ENCODE measurements around the gene GGT5. TPM values are rescaled to one million over a fixed set of nuclear protein-coding genes. Genes with fewer than 3 reads are reported as not detected.
A peak's percentile ranks its signal among the peaks of the same experiment; 100 is the strongest.
"Not testable (repeated sequence)": the region's sequence is repeated elsewhere in the genome, so short reads cannot be mapped to it uniquely, and the experiment has no call there.

GGT5 gene
- total RNA-seq, 2 donors from 2014 or later: 0.33 to 0.42 TPM

DNA sequence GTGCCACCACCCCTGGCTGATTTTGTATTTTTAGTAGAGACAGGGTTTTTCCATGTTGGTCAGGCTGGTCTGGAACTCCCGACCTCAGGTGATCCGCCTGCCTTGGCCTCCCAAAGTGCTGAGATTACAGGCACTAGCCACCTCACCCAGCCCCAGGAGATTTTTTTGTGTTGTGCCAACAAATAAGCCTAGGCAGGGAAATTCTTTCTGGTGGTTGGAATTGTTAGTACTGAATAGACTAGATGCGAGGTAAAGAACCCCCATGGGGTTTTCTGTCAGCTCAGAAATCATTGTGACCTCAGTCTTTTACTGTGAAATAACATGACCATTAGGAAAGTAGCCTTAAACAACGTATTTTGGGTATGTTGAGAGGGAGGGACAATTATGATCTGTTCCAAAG is 29.0 kb upstream of the GGT5 start:
- peaks cover 33 to 40% of the 10 kb centered on the region in 2 donors for H3K4me1 Mint-ChIP-seq (ENCODE audit: low read depth in 2 of 2)
- peaks cover 11% of the 10 kb centered on the region for H3K36me3 Mint-ChIP-seq
- H3K27ac Mint-ChIP-seq: peak overlapping the region; percentile 85 to 97
- not testable (repeated sequence) for ATAC-seq; H3K9me3 Mint-ChIP-seq; H3K27me3 Mint-ChIP-seq; DNase-seq (ENCODE audit: low spot score)
- peak overlapping the region; percentile 25 for H3K4me3 Mint-ChIP-seq

DNA sequence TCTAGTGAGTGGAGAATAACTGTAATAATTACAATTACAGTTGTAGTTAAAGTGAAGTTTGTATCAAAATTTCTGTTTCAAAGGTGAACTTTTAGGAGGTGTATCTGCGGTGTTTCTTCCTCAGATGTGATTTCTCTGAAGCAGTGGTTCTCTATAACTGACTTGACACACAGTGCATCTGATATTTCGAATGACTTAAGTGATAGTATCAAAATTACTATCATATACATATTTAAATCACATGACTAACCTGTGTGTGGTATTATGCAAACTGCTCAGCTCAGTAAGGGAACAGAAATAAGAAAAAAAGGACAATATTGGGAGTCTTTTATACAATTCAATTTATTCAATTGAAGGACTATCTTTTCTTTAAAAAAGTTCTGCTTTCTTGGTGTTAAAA is 28.1 kb upstream of the GGT5 start:
- not testable (repeated sequence) for H3K27me3 Mint-ChIP-seq; DNase-seq (ENCODE audit: low spot score); H3K9me3 Mint-ChIP-seq
- H3K4me3 Mint-ChIP-seq: peak overlapping the region; percentile 91
- peak overlapping the region; percentile 85 to 97 for H3K27ac Mint-ChIP-seq
- H3K36me3 Mint-ChIP-seq: peaks cover 11% of the 10 kb centered on the region
- peak; percentile 26 to 54 for ATAC-seq
- H3K4me1 Mint-ChIP-seq (ENCODE audit: low read depth in 2 of 2): peaks cover 33 to 40% of the 10 kb centered on the region in 2 donors

DNA sequence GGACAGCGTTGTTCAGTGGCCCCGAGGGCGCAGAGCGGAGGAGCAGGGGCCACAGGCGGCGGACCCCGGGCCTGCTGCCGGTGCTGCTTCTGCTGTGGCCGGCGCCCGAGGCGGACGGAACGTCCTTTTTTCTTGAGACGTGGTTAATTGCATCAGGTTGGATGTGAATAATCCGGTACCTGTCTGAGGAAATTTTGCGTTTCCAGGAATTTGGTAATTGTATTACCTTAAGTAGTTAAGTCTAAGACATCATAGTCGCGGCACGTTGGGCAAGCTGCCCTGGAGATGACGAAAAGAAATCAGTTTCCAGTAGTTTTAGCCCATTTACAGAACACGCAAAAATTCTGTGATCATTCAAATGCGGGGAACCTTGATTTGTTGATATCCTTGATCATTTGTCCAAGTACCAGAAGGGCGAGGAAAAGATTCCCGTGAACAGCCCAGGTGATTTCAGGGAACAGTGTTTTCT is 26.5 kb upstream of the GGT5 start:
- DNase-seq (ENCODE audit: low spot score): no peak
- H3K27ac Mint-ChIP-seq: peak overlapping the region; percentile 85 to 97
- peak in 1 of 2 donors; percentile 54 for ATAC-seq

GRCh38 chr22:24270556-24271385 is 25.9 kb upstream of the GGT5 start, which contains the start of gene SPECC1L:
Gene SPECC1L (plus strand): TSS chr22:24270831. CDS start chr22:24302232, 31,401 bp downstream.
- peak; percentile 96 to 97 for ATAC-seq
- peaks cover 4% of the 10 kb centered on the region for H3K36me3 Mint-ChIP-seq
- peak within 1 kb of the TSS; percentile 85 to 97 for H3K27ac Mint-ChIP-seq
- H3K9me3 Mint-ChIP-seq: no peaks in the 10 kb centered on the region
- peak; percentile 96 for DNase-seq (ENCODE audit: low spot score)
- peaks cover 26 to 32% of the 10 kb centered on the region in 2 donors for H3K4me1 Mint-ChIP-seq (ENCODE audit: low read depth in 2 of 2)
- H3K27me3 Mint-ChIP-seq: no peaks in the 10 kb centered on the region
- peak within 1 kb of the TSS; percentile 91 for H3K4me3 Mint-ChIP-seq

More for the DNA sequence above, 26.5 kb upstream of the GGT5 start:
- H3K4me1 Mint-ChIP-seq (ENCODE audit: low read depth in 2 of 2): peaks cover 28 to 32% of the 10 kb centered on the region in 2 donors
- H3K27me3 Mint-ChIP-seq: no peaks in the 10 kb centered on the region
- H3K36me3 Mint-ChIP-seq: peaks cover 4% of the 10 kb centered on the region
- H3K9me3 Mint-ChIP-seq: no peaks in the 10 kb centered on the region
- H3K4me3 Mint-ChIP-seq: peak overlapping the region; percentile 91

DNA sequence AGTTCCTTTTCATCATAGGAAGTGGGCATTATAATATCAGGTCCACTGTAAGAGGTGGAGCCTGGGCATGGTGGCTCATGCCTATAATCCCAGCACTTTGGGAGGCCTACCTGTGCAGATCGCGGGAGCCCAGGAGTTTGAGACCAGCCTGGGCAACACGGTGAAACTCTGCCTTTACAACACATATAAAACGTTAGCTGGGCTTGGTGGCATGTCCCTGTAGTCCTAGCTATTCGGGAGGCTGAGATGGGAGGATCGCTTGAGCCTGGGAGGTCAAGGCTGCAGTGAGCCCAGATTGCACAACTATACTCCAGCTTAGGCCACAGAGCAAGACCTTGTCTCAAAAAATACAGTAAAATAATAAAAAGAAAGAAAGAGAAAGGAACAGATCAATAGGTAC is 21.6 kb upstream of the GGT5 start:
- not testable (repeated sequence) for H3K9me3 Mint-ChIP-seq; H3K27ac Mint-ChIP-seq; H3K4me1 Mint-ChIP-seq (ENCODE audit: low read depth in 2 of 2); DNase-seq (ENCODE audit: low spot score); H3K27me3 Mint-ChIP-seq; ATAC-seq; H3K4me3 Mint-ChIP-seq; H3K36me3 Mint-ChIP-seq

DNA sequence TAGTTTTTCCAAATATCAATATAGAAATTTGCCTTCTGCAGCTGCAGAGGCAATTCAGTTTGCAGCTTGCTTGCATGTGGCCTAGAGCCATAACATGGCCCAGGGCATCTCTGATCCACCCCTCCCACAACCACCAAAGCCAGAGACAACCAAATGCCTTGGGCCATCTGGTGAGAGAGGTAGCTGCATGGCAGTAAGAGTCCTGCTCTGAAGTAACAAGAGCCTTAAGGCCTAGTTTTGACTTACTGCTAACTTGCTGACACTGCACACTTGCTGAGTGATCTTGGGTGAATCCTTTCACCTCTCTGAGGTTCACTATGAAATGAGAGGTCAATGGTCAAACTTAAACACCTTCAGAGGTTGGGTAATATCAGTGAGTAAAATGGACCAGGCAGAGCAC is 20.9 kb upstream of the GGT5 start:
- H3K4me3 Mint-ChIP-seq: no peak overlapping the region
- ATAC-seq: no peak
- H3K36me3 Mint-ChIP-seq: no peaks in the 10 kb centered on the region
- H3K4me1 Mint-ChIP-seq (ENCODE audit: low read depth in 2 of 2): peaks cover 3 to 4% of the 10 kb centered on the region in 2 donors
- no peaks in the 10 kb centered on the region for H3K9me3 Mint-ChIP-seq
- DNase-seq (ENCODE audit: low spot score): no peak
- no peak overlapping the region for H3K27ac Mint-ChIP-seq
- no peaks in the 10 kb centered on the region for H3K27me3 Mint-ChIP-seq

GRCh38 chr22:24264329-24264896 is 19.5 kb upstream of the GGT5 start:
- not testable (repeated sequence) for ATAC-seq; H3K27ac Mint-ChIP-seq; H3K4me3 Mint-ChIP-seq; H3K4me1 Mint-ChIP-seq (ENCODE audit: low read depth in 2 of 2); H3K27me3 Mint-ChIP-seq; DNase-seq (ENCODE audit: low spot score); H3K9me3 Mint-ChIP-seq; H3K36me3 Mint-ChIP-seq

DNA sequence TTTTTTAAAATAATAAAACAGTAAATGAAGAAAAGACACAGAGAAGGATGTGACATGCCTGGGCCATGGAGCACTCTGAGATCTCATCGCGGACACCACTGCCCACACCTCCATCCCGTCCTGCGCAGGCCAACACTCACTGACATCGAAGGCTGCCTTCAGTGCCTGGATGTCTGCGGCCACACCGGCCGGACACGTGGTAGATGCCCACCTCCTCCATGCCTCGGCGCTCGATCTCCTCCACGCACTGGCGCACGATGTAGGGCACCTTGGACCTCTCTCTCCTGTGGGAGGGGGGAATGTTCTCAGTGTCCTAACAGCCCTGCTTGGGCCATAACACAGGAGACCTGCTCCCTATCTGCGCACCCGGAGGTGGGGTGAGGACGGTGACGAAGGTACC is 18.6 kb upstream of the GGT5 start:
- not testable (repeated sequence) for H3K4me3 Mint-ChIP-seq; H3K27me3 Mint-ChIP-seq; ATAC-seq; H3K36me3 Mint-ChIP-seq; H3K4me1 Mint-ChIP-seq (ENCODE audit: low read depth in 2 of 2); H3K27ac Mint-ChIP-seq; H3K9me3 Mint-ChIP-seq; DNase-seq (ENCODE audit: low spot score)

GRCh38 chr22:24262185-24262749 is 17.4 kb upstream of the GGT5 start:
- not testable (repeated sequence) for H3K4me3 Mint-ChIP-seq; ATAC-seq; H3K36me3 Mint-ChIP-seq; H3K27me3 Mint-ChIP-seq; H3K9me3 Mint-ChIP-seq; H3K4me1 Mint-ChIP-seq (ENCODE audit: low read depth in 2 of 2); DNase-seq (ENCODE audit: low spot score); H3K27ac Mint-ChIP-seq

DNA sequence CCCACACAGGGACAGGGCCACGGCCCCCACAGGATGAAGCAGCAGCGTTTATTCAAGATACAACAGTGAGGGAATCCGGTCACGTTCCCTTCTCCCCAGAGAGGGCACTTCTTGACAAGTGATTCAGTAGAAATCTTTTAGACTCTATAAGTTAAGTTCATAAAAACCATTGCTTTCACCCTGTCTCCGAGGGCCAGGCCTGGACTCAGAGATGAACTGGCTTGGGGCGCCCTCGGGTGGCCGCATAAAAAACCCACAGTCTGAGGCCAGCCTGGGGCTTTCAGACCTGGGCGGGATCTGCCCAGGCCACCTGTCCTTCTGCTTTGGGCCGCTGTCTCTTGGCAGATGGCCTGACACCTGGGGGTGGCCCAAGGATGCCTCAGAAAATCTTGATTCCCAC is 14.6 kb upstream of the GGT5 start:
- ATAC-seq: peak in 1 of 2 donors; percentile 66
- H3K9me3 Mint-ChIP-seq; H3K27ac Mint-ChIP-seq; H3K27me3 Mint-ChIP-seq; H3K4me3 Mint-ChIP-seq; DNase-seq (ENCODE audit: low spot score); H3K4me1 Mint-ChIP-seq (ENCODE audit: low read depth in 2 of 2); H3K36me3 Mint-ChIP-seq: not testable (repeated sequence)

- not testable (repeated sequence) for DNase-seq (ENCODE audit: low spot score); H3K27me3 Mint-ChIP-seq; H3K27ac Mint-ChIP-seq; ATAC-seq; H3K9me3 Mint-ChIP-seq; H3K4me1 Mint-ChIP-seq (ENCODE audit: low read depth in 2 of 2); H3K36me3 Mint-ChIP-seq; H3K4me3 Mint-ChIP-seq
These were observed 11.9 kb upstream of the GGT5 start for GRCh38 chr22:24256736-24257135.

GRCh38 chr22:24256136-24256535 is 11.3 kb upstream of the GGT5 start:
- not testable (repeated sequence) for H3K4me1 Mint-ChIP-seq (ENCODE audit: low read depth in 2 of 2); DNase-seq (ENCODE audit: low spot score); H3K27ac Mint-ChIP-seq; H3K9me3 Mint-ChIP-seq; H3K4me3 Mint-ChIP-seq; H3K27me3 Mint-ChIP-seq; ATAC-seq; H3K36me3 Mint-ChIP-seq

DNA sequence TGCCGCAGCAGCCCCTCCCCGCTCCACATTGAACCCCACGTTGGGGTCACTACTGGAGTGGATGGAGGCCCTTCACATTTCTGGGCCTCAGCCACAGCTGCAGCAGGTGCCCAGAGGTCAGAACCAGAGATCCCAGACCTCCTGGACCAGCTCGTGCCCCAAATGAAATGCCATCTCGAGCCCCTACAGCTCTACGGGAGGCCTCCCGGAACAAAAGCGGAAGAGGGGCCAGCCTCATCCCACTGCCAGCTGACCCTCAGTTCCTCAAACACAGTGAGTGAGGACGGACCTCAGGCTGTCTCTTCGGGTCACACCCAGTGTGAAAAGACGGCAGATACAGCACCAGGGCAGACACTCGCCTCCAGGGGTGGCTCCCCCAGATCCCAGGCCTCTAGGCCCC is 8.2 kb upstream of the GGT5 start:
- H3K27ac Mint-ChIP-seq; H3K4me3 Mint-ChIP-seq; ATAC-seq; DNase-seq (ENCODE audit: low spot score); H3K27me3 Mint-ChIP-seq; H3K9me3 Mint-ChIP-seq; H3K4me1 Mint-ChIP-seq (ENCODE audit: low read depth in 2 of 2); H3K36me3 Mint-ChIP-seq: not testable (repeated sequence)

- not testable (repeated sequence) for H3K9me3 Mint-ChIP-seq; H3K27ac Mint-ChIP-seq; H3K4me1 Mint-ChIP-seq (ENCODE audit: low read depth in 2 of 2); H3K4me3 Mint-ChIP-seq; H3K36me3 Mint-ChIP-seq; DNase-seq (ENCODE audit: low spot score); ATAC-seq; H3K27me3 Mint-ChIP-seq
These were observed 6.4 kb upstream of the GGT5 start for GRCh38 chr22:24251286-24251685.
